Neural crest cell (in vitro differentiated cells): Measurements from ENCODE around the gene USP10. TPM values are rescaled to one million over a fixed set of nuclear protein-coding genes. Genes with fewer than 3 reads are reported as not detected.
A peak's percentile ranks its signal among the peaks of the same experiment; 100 is the strongest.

Source experiments
- DNase-seq: peaks from one replicate; pipeline ENCODE4 v3.0.0; 2021; ENCODE audit warnings: low read depth, mixed read lengths, low spot score
- H3K27ac Mint-ChIP-seq: one replicate; pipeline ENCODE4 v1.8.0; 2021; ENCODE audit warnings: mild to moderate bottlenecking, mixed read lengths; ENCODE audit not compliant: unreplicated experiment
- H3K27me3 Mint-ChIP-seq: 2 replicates; pipeline ENCODE4 v1.8.0; 2021; ENCODE audit warnings: low read depth, mild to moderate bottlenecking, mixed read lengths
- H3K36me3 Mint-ChIP-seq: 2 replicates; pipeline ENCODE4 v1.8.0; 2021; ENCODE audit warnings: low read depth, mild to moderate bottlenecking, mixed read lengths
- H3K4me1 Mint-ChIP-seq: 2 replicates; pipeline ENCODE4 v1.8.0; 2021; ENCODE audit warnings: mixed read lengths
- H3K4me3 Mint-ChIP-seq: one replicate; pipeline ENCODE4 v1.8.0; 2021; ENCODE audit warnings: mild to moderate bottlenecking, mixed read lengths
- H3K9me3 Mint-ChIP-seq: 2 replicates; pipeline ENCODE4 v1.8.0; 2021; ENCODE audit warnings: mixed read lengths
- total RNA-seq: library from RNA; stranded (reverse); gene quantifications from 2 replicates; pipeline ENCODE4 v1.2.1, GENCODE V29; 2021
- TF ChIP-seq, protein P1 (sequence below): fragments of 200-600 bp; sonication (generic); conservative IDR thresholded peaks from 2 replicates; pipeline ENCODE4 v1.5.0; 2021; ENCODE audit warnings: antibody characterized with exemption, mild to moderate bottlenecking

Gene USP10
- total RNA-seq, 1 donor from 2014 or later, result 149 TPM

DNA sequence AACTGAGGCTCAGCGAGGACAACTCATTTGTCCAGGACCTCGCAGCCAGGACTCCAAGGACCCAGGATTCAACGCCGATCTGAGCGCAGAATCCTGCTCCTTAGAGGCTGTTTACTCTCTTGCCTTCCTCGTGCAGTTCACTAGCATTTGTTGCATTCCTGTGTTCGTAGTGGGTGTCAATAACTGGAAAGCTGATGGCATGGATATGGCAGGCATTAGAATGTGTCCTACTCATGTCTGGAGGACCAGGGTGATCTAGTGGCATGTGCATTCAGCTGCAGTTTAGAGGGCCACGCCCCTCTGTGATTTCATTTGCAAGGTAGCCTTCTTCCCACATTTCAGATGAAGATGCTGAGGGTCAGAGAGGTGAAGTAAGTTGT is 120.5 kb downstream of the USP10 start:
- H3K36me3 Mint-ChIP-seq, result no peaks in the 10 kb centered on the region
- no peaks in the 10 kb centered on the region for H3K9me3 Mint-ChIP-seq
- DNase-seq, result no peak
- H3K27ac Mint-ChIP-seq, result no peak overlapping the region
- H3K4me3 Mint-ChIP-seq, result peak overlapping the region; percentile 50
- TF ChIP-seq, protein P1, sequence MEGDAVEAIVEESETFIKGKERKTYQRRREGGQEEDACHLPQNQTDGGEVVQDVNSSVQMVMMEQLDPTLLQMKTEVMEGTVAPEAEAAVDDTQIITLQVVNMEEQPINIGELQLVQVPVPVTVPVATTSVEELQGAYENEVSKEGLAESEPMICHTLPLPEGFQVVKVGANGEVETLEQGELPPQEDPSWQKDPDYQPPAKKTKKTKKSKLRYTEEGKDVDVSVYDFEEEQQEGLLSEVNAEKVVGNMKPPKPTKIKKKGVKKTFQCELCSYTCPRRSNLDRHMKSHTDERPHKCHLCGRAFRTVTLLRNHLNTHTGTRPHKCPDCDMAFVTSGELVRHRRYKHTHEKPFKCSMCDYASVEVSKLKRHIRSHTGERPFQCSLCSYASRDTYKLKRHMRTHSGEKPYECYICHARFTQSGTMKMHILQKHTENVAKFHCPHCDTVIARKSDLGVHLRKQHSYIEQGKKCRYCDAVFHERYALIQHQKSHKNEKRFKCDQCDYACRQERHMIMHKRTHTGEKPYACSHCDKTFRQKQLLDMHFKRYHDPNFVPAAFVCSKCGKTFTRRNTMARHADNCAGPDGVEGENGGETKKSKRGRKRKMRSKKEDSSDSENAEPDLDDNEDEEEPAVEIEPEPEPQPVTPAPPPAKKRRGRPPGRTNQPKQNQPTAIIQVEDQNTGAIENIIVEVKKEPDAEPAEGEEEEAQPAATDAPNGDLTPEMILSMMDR, result no peak
- peaks cover 61% of the 10 kb centered on the region for H3K27me3 Mint-ChIP-seq
- H3K4me1 Mint-ChIP-seq, result peaks cover 30% of the 10 kb centered on the region

DNA sequence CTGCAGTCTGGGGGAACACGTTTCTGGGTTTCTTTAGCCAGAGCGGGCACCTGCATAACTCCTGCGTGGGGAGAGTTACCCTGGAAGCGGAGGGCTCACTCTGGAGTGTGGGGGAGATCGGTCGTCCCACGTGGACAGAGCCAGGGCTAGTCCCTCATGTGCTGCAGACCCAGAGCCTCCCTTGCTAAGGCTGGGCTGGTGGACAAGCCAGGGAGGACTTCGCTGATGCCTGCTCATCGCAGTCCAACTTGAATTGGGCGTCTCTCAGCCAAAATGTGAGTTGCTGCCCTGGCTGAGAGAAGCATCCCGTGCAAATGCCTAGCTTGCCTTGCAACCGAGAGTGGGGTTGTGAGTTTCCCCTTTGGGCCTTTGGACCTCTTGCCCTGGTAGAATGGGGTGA is 121.0 kb downstream of the USP10 start:
- peaks cover 61% of the 10 kb centered on the region for H3K27me3 Mint-ChIP-seq
- peaks cover 30% of the 10 kb centered on the region for H3K4me1 Mint-ChIP-seq
- no peaks in the 10 kb centered on the region for H3K9me3 Mint-ChIP-seq
- H3K27ac Mint-ChIP-seq, result no peak overlapping the region
- TF ChIP-seq, protein P1, result no peak
- no peak for DNase-seq
- no peak overlapping the region for H3K4me3 Mint-ChIP-seq
- H3K36me3 Mint-ChIP-seq, result no peaks in the 10 kb centered on the region

DNA sequence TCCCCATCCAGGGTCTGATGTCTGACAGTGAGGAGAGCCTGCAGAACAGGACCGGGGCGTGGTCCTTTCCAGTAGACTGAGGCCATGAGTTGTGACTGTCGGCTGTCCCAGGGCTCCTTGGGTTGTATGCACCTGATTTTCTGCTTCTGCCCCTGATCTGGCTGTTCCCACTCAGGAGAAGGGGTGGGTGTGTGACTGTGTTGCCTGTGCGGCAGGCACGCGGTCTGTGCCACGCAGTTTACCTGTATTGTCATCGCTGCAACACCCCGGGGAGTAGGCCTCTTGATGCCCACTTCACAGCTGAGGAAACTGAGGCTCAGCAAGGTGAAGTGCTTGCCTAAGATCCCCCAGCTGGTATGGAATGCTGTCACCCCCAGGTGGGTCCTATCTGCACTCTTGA is 121.4 kb downstream of the USP10 start:
- peaks cover 61% of the 10 kb centered on the region for H3K27me3 Mint-ChIP-seq
- H3K27ac Mint-ChIP-seq, result no peak overlapping the region
- DNase-seq, result no peak
- no peak overlapping the region for H3K4me3 Mint-ChIP-seq
- H3K36me3 Mint-ChIP-seq, result no peaks in the 10 kb centered on the region
- TF ChIP-seq, protein P1, result no peak
- H3K4me1 Mint-ChIP-seq, result peaks cover 30% of the 10 kb centered on the region
- no peaks in the 10 kb centered on the region for H3K9me3 Mint-ChIP-seq

DNA sequence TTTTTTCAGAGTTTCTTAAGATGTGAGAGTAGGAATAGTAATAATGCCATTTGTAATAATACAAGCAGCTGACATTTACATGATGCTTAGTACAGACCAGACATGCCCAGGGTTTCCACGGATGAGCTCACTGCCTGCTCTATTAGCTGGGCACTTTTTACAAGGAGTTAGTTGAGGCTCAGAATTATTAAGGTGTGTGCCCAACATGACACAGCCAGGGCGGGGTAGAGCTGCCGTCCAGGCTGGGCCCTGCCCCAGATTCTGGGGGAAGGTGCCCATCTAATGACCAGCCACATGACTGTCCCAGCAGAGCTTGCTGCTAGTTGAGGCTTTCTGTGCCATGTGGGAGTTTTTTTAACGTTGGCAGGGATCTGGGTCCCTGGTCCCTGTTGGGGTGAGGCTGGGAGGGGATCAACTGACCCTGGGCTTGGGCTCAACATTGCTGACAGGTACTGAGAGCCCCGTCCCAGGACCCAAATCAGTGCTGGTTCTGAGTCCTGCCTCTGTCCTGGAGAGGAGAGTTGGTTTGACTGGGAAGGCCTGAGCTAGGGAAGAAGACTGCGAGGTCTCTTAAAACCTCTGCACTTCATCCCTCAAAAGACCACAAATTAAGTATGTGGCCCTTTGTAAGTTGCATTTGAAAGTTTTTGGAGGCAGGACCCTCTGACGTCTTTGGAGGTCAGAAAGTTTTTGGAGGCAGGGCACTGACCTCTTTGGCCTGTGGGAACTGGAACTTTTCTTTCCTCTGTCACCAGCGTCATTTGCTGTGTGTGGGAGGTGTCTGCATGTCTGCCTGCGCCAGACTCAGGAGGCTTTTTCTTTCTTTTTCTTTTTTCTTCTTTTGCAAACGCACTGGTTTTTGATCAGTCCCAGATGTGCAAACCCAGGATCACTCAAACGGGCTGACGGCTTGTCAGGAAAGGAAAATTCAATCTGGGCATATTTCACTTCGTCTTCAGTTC is 122.2 kb downstream of the USP10 start:
- Mint-ChIP-seq H3K27ac (no peak overlapping the region), H3K36me3 (no peaks in the 10 kb centered on the region), H3K4me1 (peaks cover 32% of the 10 kb centered on the region), H3K4me3 (no peak overlapping the region), H3K9me3 (no peaks in the 10 kb centered on the region), H3K27me3 (peaks cover 58% of the 10 kb centered on the region)
- DNase-seq, result no peak
- TF ChIP-seq, protein P1, result no peak

DNA sequence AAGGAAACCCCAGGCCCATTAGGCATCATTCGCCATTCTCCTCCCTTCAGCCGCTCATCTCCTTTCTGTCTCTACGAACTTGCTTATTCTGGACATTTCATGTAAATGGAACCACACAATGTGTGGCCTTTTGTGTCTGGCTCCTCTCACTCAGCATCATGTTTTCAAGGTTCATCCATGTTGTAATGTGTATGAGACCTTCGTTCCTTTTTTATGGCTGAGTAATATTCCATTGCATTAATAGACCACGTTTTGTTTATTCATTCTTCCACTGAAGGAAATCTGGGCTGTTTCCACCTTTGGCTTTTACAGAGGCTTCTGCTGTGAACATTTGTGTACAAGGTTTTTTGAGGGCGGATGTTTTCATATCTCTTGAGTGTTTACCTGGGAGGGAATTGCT is 123.2 kb downstream of the USP10 start:
- Mint-ChIP-seq H3K4me3 (no peak overlapping the region), H3K36me3 (no peaks in the 10 kb centered on the region), H3K4me1 (peaks cover 41% of the 10 kb centered on the region), H3K27me3 (peaks cover 59% of the 10 kb centered on the region), H3K9me3 (no peaks in the 10 kb centered on the region), H3K27ac (no peak overlapping the region)
- DNase-seq, result no peak
- TF ChIP-seq, protein P1, result no peak
